ENCODE results near the gene ENTPD3. TPM values are rescaled to one million over a fixed set of nuclear protein-coding genes. Genes with fewer than 3 reads are reported as not detected.

Gene ENTPD3
- total and polyA plus RNA-seq, 2 of the 8 experiments (the other 6 are each of a cell fraction or from before 2014, with no cell fraction given) = 0.60 to 1.0 TPM

- H3K4me1 ChIP-seq (replicated peaks in 1 of 4; ENCODE audit: control insufficient read depth in 3 of 4, insufficient read depth in 4 of 4, low read length in 3 of 4) = peaks cover 0 to 4% (median 0%) of the 10 kb centered on the region in 4 experiments; a peak in 1 of 7 replicates
- H3K56ac ChIP-seq (replicated peaks; ENCODE audit: insufficient read length, low read depth, low read length) = no peak overlapping the region
- H4K5ac ChIP-seq (ENCODE audit: insufficient read length, low read depth, low read length) = no peak overlapping the region
- no peaks in the 10 kb centered on the region for H3K9me3 ChIP-seq (ENCODE audit: insufficient read depth in 2 of 2, low read depth in 1 of 2, low read length in 1 of 2)
- H2BK120ac ChIP-seq (replicated peaks; ENCODE audit: low read depth, low read length) = no peak overlapping the region
- TF ChIP-seq POLR2A (IDR thresholded peaks at IDR 0.05; ENCODE audit: control extremely low read depth in 1 of 2, low read depth in 2 of 2, low read length in 2 of 2) (no peak), PHF8 (conservative IDR thresholded peaks at IDR 0.05; ENCODE audit: low read depth, low read length) (no peak), CTCF (IDR thresholded peaks at IDR 0.05; ENCODE audit: control extremely low read depth in 1 of 3, insufficient read depth in 1 of 3, low read depth in 1 of 3, low read length in 3 of 3) (no peak), TEAD4 (IDR thresholded peaks at IDR 0.05; ENCODE audit: low read depth, low read length) (no peak), EP300 (IDR thresholded peaks at IDR 0.05; ENCODE audit: borderline replicate concordance in 1 of 2, low read depth in 2 of 2, low read length in 2 of 2) (no peak), HDAC6 (IDR thresholded peaks at IDR 0.05; ENCODE audit: low read depth, low read length) (no peak), BACH1 (IDR thresholded peaks at IDR 0.05; ENCODE audit: low read length) (no peak), ATF2 (IDR thresholded peaks at IDR 0.05; ENCODE audit: low read length) (no peak)
- ChIA-PET CTCF (ENCODE audit: partially characterized antibody) (interaction anchor here (1.5 to 1.6 kb wide), 2 partner anchors 9 to 18 kb away, joined by 3 to 6 read pairs; no protein-coding TSS in a partner anchor), POLR2A (ENCODE audit: partially characterized antibody) (no interaction called here)
- H3K4me2 ChIP-seq (ENCODE audit: insufficient read depth in 1 of 2, low read depth in 2 of 2, low read length in 2 of 2) = no peak overlapping the region
- no peak overlapping the region for H2BK12ac ChIP-seq (ENCODE audit: low read depth, low read length)
- H3K4ac ChIP-seq (replicated peaks; ENCODE audit: insufficient read length, low read depth, low read length) = no peak overlapping the region
- no peak for FAIRE-seq
- no peak overlapping the region for H3K14ac ChIP-seq (ENCODE audit: insufficient read length)
- no peak overlapping the region for H3K27ac ChIP-seq (ENCODE audit: low read depth, low read length)
- no peaks in the 10 kb centered on the region for H3K36me3 ChIP-seq (ENCODE audit: control insufficient read depth in 2 of 4, insufficient read depth in 4 of 4, low read length in 3 of 4)
- no peak overlapping the region for H3K18ac ChIP-seq (ENCODE audit: extremely low read depth, low read length)
- no peak overlapping the region for H2AFZ ChIP-seq (ENCODE audit: low read length)
- no peak for DNase-seq (ENCODE audit: low read depth in 1 of 2, low spot score in 2 of 2)
- H2BK15ac ChIP-seq (ENCODE audit: low read length) = no peak overlapping the region
- H4K8ac ChIP-seq (ENCODE audit: extremely low read depth, insufficient read depth, low read length) = no peak overlapping the region
- H3K4me3 ChIP-seq (ENCODE audit: extremely low read depth in 1 of 4, insufficient read depth in 2 of 4, low read depth in 3 of 4, low read length in 4 of 4) = no peak overlapping the region
- no peak overlapping the region for H2BK20ac ChIP-seq (ENCODE audit: low read length)
- no peak overlapping the region for H2AK5ac ChIP-seq (ENCODE audit: low read depth, low read length)
- no peaks in the 10 kb centered on the region for H3K27me3 ChIP-seq (replicated peaks in 1 of 4; ENCODE audit: control insufficient read depth in 3 of 4, extremely low read depth in 1 of 4, insufficient read depth in 3 of 4, low read length in 3 of 4)
- H3K79me1 ChIP-seq (ENCODE audit: low read depth, low read length) = no peaks in the 10 kb centered on the region
- no peak overlapping the region for H4K91ac ChIP-seq (replicated peaks; ENCODE audit: insufficient read length, low read length)
- no peaks in the 10 kb centered on the region for H3K23me2 ChIP-seq (ENCODE audit: low read depth, low read length)
- H4K20me1 ChIP-seq (replicated peaks in 1 of 2; ENCODE audit: control insufficient read depth in 1 of 2, insufficient read depth in 2 of 2, low read length in 2 of 2) = no peaks in the 10 kb centered on the region
- H3K79me2 ChIP-seq (ENCODE audit: control insufficient read depth in 1 of 2, insufficient read depth in 2 of 2, low read length in 2 of 2) = no peaks in the 10 kb centered on the region
- no peak overlapping the region for H3K9ac ChIP-seq (replicated peaks in 1 of 4; ENCODE audit: extremely low read depth in 1 of 4, low read depth in 3 of 4, low read length in 3 of 4)
- WGBS, 2 experiments (ENCODE audit: extremely low coverage in 1 of 2, insufficient coverage in 1 of 2, insufficient read length in 1 of 2, insufficient replicate concordance in 2 of 2, low coverage in 1 of 2, low lambda C conversion rate in 2 of 2, missing lambda C conversion rate in 1 of 2) = 85% methylated on average over 1 of the region's 1 CpG; no CpG with 5 or more reads in 1 of the 2 experiments
- no peak overlapping the region for H2BK5ac ChIP-seq (ENCODE audit: low read depth, low read length)
- H3K23ac ChIP-seq (ENCODE audit: insufficient read length) = no peak overlapping the region
Measured at GRCh38 chr3:40414270-40414669, 27.3 kb downstream of the ENTPD3 start.
